PC-9 (cell line): ENCODE measurements around the gene RPS4Y2.

Experiments used
- CTCF ChIP-seq: fragments of 200-600 bp; sonication (generic); conservative IDR thresholded peaks from 2 replicates; pipeline ENCODE4 v1.6.1; 2017; ENCODE audit warnings: mixed run types, antibody characterized with exemption, mild to moderate bottlenecking, moderate library complexity
- EZH2 ChIP-seq: fragments of 200-600 bp; sonication (generic); IDR thresholded peaks from 2 replicates; pipeline ENCODE4 v1.8.0; 2017; ENCODE audit warnings: antibody characterized with exemption, low read depth

GRCh38 chrY:20735200-20735599, 20.7 kb upstream of the RPS4Y2 start:
- no peak for TF ChIP-seq CTCF
- no peak for TF ChIP-seq EZH2
